HepG2 (cell line): ENCODE results near the gene PMEL. TPM values are rescaled to one million over a fixed set of nuclear protein-coding genes. Genes with fewer than 3 reads are reported as not detected.

ENCODE experiments used
- ATF7 ChIP-seq, 2 experiments: fragments of 450-650 bp in 1 of 2; sonication (generic) in 1 of 2; formaldehyde crosslinking in 1 of 2; IDR thresholded peaks; 2 replicates each; pipeline versions ENCODE4 v1.4.0 to v1.6.1; 2016 to 2020; ENCODE audit warnings: antibody characterized with exemption in 1 of 2, mild to moderate bottlenecking in 1 of 2, missing genetic modification reagents in 1 of 2
- MAZ ChIP-seq, 2 experiments: sonication (generic) in 1 of 2; formaldehyde crosslinking in 1 of 2; IDR thresholded peaks; 2 replicates each; pipeline versions ENCODE4 v1.5.0 to v1.6.1; 2012 to 2020; ENCODE audit warnings: low read depth in 2 of 2, mild to moderate bottlenecking in 2 of 2, borderline replicate concordance in 1 of 2, improper control_type of control experiment in 1 of 2, low read length in 1 of 2, missing genetic modification reagents in 1 of 2, moderate library complexity in 1 of 2
- ZNF224 ChIP-seq: sonication (generic); formaldehyde crosslinking; IDR thresholded peaks from 2 replicates; pipeline ENCODE4 v1.5.0; 2020; ENCODE audit warnings: mild to moderate bottlenecking, missing genetic modification reagents
- ZNF234 ChIP-seq: sonication (generic); formaldehyde crosslinking; conservative IDR thresholded peaks from 2 replicates; pipeline ENCODE4 v1.5.1; 2020; ENCODE audit warnings: mild to moderate bottlenecking, missing genetic modification reagents
- ZNF468 ChIP-seq: sonication (generic); formaldehyde crosslinking; IDR thresholded peaks from 2 replicates; pipeline ENCODE4 v1.8.0; 2022; ENCODE audit warnings: mild to moderate bottlenecking, moderate library complexity, missing genetic modification reagents
- ZNF510 ChIP-seq: sonication (generic); formaldehyde crosslinking; IDR thresholded peaks from 2 replicates; pipeline ENCODE4 v1.4.0; 2020; ENCODE audit warnings: low read depth, mild to moderate bottlenecking, missing genetic modification reagents
- polyA plus RNA-seq, 8 experiments: library from polyadenylated mRNA; depleted of rRNA in 3 of 8; stranded (reverse) in 7 of 8; unstranded in 1 of 8; fragments of >200 nt; fragmentation: Illumina TruSeq in 4 of 8; extraction: Trizol in 4 of 8; gene quantifications; 2 replicates each; pipeline versions ENCODE4 v1.2.1 to v1.2.3, GENCODE V29; 2011 to 2016; ENCODE audit warnings: low read depth in 4 of 8, missing spikeins in 1 of 8, mixed read lengths in 1 of 8; ENCODE audit not compliant: insufficient read depth in 1 of 8
- total RNA-seq, 5 experiments: library from RNA; depleted of rRNA; stranded (reverse); fragments of >200 nt; fragmentation: Illumina TruSeq; extraction: Trizol; gene quantifications; 2 replicates each; pipeline ENCODE4 v1.2.3, GENCODE V29; 2016; ENCODE audit warnings: low read depth in 1 of 5
- TF ChIP-seq, protein P1 (sequence below): sonication (generic); formaldehyde crosslinking; IDR thresholded peaks from 2 replicates; pipeline ENCODE4 v1.4.0; 2020; ENCODE audit warnings: low read depth, missing genetic modification reagents
- TF ChIP-seq, protein P2 (sequence below): sonication (generic); formaldehyde crosslinking; IDR thresholded peaks from 2 replicates; pipeline ENCODE4 v1.4.0; 2020; ENCODE audit warnings: missing genetic modification reagents, borderline replicate concordance
- TF ChIP-seq, protein P3 (sequence below): IDR thresholded peaks from 2 replicates; pipeline ENCODE4 v1.6.1; 2012; ENCODE audit warnings: low read depth, low read length, improper control_type of control experiment
- TF ChIP-seq, protein P4 (sequence below): IDR thresholded peaks from 2 replicates; pipeline ENCODE4 v1.6.1; 2016; ENCODE audit warnings: low read depth, borderline replicate concordance
- TF ChIP-seq, protein P5 (sequence below): sonication (generic); formaldehyde crosslinking; IDR thresholded peaks from 2 replicates; pipeline ENCODE4 v1.4.0; 2020; ENCODE audit warnings: missing genetic modification reagents

PMEL gene
- total and polyA plus RNA-seq, 2 of the 13 experiments (the other 11 are each of a cell fraction or from before 2014, with no cell fraction given) = 0.49 to 3.3 TPM

DNA sequence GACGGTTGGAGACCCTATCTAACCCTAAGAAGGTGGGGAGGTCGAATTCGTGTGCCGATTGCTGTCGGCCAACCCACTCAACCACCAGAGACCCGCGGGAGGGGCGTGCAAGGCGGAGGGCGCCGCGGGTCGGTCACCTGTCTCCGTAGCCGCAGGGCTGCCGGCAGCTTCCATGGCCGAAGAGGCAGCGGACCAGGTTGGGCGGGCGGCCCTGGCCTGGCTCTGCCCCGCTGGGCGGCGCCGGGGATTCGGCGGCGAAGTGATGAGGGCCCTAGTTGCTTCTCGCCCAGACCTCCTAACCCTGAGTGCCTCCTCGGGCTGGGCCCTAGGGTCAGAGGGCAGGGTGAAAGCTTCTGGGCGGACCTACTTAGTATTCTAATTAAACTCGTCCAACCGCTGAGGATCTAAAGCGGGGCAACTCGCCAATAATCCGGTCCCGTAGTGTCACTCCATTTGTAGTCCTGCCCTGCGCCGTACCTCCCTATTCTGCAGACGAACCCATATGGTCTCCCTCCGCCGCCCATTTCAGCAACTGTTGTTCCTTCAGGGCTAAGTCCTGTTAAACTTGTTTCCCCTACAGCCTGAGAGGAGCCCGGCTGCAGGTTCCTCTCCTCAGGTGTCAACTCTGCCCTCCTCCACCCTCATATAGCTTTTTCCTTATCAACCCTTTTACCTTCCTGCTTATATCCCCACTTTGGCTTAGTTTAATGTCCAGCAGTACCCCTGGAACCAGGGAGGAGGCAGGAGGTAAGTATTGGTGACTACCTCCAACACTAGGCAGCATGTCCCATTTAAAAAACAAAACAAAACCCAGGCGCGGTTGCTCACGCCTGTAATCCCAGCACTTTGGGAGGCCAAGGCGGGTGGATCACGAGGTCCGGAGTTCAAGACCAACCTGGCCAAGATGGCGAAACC is 38.0 kb downstream of the PMEL start, which contains the start of gene PYM1 (continued):
- TF ChIP-seq, protein P1, sequence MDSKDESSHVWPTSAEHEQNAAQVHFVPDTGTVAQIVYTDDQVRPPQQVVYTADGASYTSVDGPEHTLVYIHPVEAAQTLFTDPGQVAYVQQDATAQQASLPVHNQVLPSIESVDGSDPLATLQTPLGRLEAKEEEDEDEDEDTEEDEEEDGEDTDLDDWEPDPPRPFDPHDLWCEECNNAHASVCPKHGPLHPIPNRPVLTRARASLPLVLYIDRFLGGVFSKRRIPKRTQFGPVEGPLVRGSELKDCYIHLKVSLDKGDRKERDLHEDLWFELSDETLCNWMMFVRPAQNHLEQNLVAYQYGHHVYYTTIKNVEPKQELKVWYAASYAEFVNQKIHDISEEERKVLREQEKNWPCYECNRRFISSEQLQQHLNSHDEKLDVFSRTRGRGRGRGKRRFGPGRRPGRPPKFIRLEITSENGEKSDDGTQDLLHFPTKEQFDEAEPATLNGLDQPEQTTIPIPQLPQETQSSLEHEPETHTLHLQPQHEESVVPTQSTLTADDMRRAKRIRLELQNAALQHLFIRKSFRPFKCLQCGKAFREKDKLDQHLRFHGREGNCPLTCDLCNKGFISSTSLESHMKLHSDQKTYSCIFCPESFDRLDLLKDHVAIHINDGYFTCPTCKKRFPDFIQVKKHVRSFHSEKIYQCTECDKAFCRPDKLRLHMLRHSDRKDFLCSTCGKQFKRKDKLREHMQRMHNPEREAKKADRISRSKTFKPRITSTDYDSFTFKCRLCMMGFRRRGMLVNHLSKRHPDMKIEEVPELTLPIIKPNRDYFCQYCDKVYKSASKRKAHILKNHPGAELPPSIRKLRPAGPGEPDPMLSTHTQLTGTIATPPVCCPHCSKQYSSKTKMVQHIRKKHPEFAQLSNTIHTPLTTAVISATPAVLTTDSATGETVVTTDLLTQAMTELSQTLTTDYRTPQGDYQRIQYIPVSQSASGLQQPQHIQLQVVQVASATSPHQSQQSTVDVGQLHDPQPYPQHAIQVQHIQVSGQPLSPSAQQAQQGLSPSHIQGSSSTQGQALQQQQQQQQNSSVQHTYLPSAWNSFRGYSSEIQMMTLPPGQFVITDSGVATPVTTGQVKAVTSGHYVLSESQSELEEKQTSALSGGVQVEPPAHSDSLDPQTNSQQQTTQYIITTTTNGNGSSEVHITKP (CRISPR knock-in tag) = no peak
- TF ChIP-seq, protein P2, sequence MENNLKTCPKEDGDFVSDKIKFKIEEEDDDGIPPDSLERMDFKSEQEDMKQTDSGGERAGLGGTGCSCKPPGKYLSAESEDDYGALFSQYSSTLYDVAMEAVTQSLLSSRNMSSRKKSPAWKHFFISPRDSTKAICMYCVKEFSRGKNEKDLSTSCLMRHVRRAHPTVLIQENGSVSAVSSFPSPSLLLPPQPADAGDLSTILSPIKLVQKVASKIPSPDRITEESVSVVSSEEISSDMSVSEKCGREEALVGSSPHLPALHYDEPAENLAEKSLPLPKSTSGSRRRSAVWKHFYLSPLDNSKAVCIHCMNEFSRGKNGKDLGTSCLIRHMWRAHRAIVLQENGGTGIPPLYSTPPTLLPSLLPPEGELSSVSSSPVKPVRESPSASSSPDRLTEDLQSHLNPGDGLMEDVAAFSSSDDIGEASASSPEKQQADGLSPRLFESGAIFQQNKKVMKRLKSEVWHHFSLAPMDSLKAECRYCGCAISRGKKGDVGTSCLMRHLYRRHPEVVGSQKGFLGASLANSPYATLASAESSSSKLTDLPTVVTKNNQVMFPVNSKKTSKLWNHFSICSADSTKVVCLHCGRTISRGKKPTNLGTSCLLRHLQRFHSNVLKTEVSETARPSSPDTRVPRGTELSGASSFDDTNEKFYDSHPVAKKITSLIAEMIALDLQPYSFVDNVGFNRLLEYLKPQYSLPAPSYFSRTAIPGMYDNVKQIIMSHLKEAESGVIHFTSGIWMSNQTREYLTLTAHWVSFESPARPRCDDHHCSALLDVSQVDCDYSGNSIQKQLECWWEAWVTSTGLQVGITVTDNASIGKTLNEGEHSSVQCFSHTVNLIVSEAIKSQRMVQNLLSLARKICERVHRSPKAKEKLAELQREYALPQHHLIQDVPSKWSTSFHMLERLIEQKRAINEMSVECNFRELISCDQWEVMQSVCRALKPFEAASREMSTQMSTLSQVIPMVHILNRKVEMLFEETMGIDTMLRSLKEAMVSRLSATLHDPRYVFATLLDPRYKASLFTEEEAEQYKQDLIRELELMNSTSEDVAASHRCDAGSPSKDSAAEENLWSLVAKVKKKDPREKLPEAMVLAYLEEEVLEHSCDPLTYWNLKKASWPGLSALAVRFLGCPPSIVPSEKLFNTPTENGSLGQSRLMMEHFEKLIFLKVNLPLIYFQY (CRISPR knock-in tag) = 0 out of 2 replicates have a peak, but pooled peaks have one; percentile 56
- TF ChIP-seq MAZ (IDR thresholded peaks at IDR 0.05; ENCODE audit: borderline replicate concordance, low read depth, low read length) = no peak
- no peak; the same call in 1 of the 2 replicates for TF ChIP-seq MAZ (CRISPR knock-in tag; IDR thresholded peaks at IDR 0.05; ENCODE audit: low read depth)
- no peak for TF ChIP-seq ZNF468 (CRISPR knock-in tag)
- TF ChIP-seq ZNF234 (CRISPR knock-in tag) = 0 out of 2 replicates have a peak, but pooled peaks have one; percentile 50
- peak; percentile 60; the same call in 1 of the 2 replicates for TF ChIP-seq ZNF224 (CRISPR knock-in tag)
- no peak for TF ChIP-seq ATF7 (IDR thresholded peaks at IDR 0.05)
- TF ChIP-seq ATF7 (CRISPR knock-in tag; IDR thresholded peaks at IDR 0.05) = no peak
- TF ChIP-seq, protein P3, sequence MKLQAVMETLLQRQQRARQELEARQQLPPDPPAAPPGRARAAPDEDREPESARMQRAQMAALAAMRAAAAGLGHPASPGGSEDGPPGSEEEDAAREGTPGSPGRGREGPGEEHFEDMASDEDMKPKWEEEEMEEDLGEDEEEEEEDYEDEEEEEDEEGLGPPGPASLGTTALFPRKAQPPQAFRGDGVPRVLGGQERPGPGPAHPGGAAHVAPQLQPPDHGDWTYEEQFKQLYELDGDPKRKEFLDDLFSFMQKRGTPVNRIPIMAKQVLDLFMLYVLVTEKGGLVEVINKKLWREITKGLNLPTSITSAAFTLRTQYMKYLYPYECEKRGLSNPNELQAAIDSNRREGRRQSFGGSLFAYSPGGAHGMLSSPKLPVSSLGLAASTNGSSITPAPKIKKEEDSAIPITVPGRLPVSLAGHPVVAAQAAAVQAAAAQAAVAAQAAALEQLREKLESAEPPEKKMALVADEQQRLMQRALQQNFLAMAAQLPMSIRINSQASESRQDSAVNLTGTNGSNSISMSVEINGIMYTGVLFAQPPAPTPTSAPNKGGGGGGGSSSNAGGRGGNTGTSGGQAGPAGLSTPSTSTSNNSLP = no peak
- no peak for TF ChIP-seq ZNF510
- TF ChIP-seq, protein P4, sequence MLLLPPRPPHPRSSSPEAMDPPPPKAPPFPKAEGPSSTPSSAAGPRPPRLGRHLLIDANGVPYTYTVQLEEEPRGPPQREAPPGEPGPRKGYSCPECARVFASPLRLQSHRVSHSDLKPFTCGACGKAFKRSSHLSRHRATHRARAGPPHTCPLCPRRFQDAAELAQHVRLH (CRISPR knock-in tag) = peak; percentile 5; the same call in 1 of the 2 replicates
- TF ChIP-seq, protein P5, sequence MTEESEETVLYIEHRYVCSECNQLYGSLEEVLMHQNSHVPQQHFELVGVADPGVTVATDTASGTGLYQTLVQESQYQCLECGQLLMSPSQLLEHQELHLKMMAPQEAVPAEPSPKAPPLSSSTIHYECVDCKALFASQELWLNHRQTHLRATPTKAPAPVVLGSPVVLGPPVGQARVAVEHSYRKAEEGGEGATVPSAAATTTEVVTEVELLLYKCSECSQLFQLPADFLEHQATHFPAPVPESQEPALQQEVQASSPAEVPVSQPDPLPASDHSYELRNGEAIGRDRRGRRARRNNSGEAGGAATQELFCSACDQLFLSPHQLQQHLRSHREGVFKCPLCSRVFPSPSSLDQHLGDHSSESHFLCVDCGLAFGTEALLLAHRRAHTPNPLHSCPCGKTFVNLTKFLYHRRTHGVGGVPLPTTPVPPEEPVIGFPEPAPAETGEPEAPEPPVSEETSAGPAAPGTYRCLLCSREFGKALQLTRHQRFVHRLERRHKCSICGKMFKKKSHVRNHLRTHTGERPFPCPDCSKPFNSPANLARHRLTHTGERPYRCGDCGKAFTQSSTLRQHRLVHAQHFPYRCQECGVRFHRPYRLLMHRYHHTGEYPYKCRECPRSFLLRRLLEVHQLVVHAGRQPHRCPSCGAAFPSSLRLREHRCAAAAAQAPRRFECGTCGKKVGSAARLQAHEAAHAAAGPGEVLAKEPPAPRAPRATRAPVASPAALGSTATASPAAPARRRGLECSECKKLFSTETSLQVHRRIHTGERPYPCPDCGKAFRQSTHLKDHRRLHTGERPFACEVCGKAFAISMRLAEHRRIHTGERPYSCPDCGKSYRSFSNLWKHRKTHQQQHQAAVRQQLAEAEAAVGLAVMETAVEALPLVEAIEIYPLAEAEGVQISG (CRISPR knock-in tag) = no peak
